IPS-20b (cell line): ENCODE measurements around the gene CD53.

ENCODE experiments used
- H3K27ac ChIP-seq: one replicate; pipeline ENCODE4 v1.5.1; 2013; ENCODE audit warnings: low read length
- H3K27me3 ChIP-seq: 2 replicates; pipeline ENCODE4 v1.6.1; 2013; ENCODE audit warnings: mild to moderate bottlenecking, low read length, inconsistent platforms; ENCODE audit not compliant: insufficient read depth
- H3K36me3 ChIP-seq: 2 replicates; pipeline ENCODE4 v1.6.1; 2013; ENCODE audit warnings: low read depth, mild to moderate bottlenecking, inconsistent platforms, low read length, moderate library complexity; ENCODE audit not compliant: insufficient read depth
- H3K4me1 ChIP-seq: 2 replicates; pipeline ENCODE4 v1.6.1; 2013; ENCODE audit warnings: mild to moderate bottlenecking, control low read depth, inconsistent platforms, low read length, moderate library complexity; ENCODE audit not compliant: insufficient read depth
- H3K4me3 ChIP-seq: 2 replicates; pipeline ENCODE4 v1.5.1; 2013; ENCODE audit warnings: mild to moderate bottlenecking, low read length, inconsistent platforms
- H3K9ac ChIP-seq: 2 replicates; pipeline ENCODE4 v1.6.1; 2013; ENCODE audit warnings: low read depth, mild to moderate bottlenecking, inconsistent platforms, low read length, moderate library complexity
- H3K9me3 ChIP-seq: 2 replicates; pipeline ENCODE4 v1.6.1; 2013; ENCODE audit warnings: mild to moderate bottlenecking, low read depth, low read length, inconsistent platforms; ENCODE audit not compliant: insufficient read depth

Gene CD53

DNA sequence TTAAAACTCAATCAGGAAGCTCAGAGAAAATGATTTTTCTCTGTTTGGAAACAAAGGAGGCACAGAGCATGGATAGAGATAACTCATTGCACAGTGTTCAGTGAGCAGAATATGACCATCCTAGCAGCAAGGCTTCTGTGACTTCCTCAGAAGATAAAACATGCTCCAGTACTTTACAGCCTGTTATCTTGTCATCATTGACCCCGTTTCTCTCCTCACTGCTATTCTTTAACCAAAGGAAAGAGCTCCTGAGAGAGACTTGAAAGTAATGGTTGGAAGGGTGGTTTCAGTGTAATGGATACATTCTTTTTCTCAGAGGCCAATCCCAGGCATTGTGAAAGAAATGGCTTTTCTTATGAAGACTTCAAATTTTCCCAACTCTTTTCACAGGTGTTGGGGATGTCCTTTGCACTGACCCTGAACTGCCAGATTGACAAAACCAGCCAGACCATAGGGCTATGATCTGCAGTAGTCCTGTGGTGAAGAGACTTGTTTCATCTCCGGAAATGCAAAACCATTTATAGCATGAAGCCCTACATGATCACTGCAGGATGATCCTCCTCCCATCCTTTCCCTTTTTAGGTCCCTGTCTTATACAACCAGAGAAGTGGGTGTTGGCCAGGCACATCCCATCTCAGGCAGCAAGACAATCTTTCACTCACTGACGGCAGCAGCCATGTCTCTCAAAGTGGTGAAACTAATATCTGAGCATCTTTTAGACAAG lies 25.9 kb downstream of the CD53 start:
- H3K4me1 ChIP-seq, result no peaks in the 10 kb centered on the region
- H3K27me3 ChIP-seq, result no peaks in the 10 kb centered on the region
- H3K9me3 ChIP-seq, result no peaks in the 10 kb centered on the region
- H3K36me3 ChIP-seq, result no peaks in the 10 kb centered on the region
- no peak overlapping the region for H3K4me3 ChIP-seq
- no peak overlapping the region for H3K27ac ChIP-seq
- H3K9ac ChIP-seq, result no peak overlapping the region

DNA sequence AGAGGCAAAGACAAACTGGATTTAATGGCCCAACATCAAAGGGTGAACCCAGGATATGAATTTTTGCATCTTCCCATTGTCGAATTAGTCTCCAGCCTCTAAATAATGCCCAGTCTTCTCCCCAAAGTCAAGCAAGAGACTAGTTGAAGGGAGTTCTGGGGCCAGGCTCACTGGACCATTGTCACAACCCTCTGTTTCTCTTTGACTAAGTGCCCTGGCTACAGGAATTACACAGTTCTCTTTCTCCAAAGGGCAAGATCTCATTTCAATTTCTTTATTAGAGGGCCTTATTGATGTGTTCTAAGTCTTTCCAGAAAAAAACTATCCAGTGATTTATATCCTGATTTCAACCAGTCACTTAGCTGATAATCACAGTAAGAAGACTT lies 26.5 kb downstream of the CD53 start:
- no peak overlapping the region for H3K4me3 ChIP-seq
- H3K27me3 ChIP-seq, result no peaks in the 10 kb centered on the region
- H3K27ac ChIP-seq, result no peak overlapping the region
- H3K9ac ChIP-seq, result no peak overlapping the region
- H3K9me3 ChIP-seq, result no peaks in the 10 kb centered on the region
- no peaks in the 10 kb centered on the region for H3K4me1 ChIP-seq
- H3K36me3 ChIP-seq, result no peaks in the 10 kb centered on the region

GRCh38 chr1:110902820-110903463 lies 30.0 kb downstream of the CD53 start:
- Histone ChIP-seq H3K27me3 (no peaks in the 10 kb centered on the region), H3K9me3 (no peaks in the 10 kb centered on the region), H3K36me3 (no peaks in the 10 kb centered on the region), H3K4me1 (no peaks in the 10 kb centered on the region), H3K9ac (no peak overlapping the region), H3K4me3 (no peak overlapping the region), H3K27ac (no peak overlapping the region)

- H3K9ac ChIP-seq, result no peak overlapping the region
Observed at GRCh38 chr1:110903853-110904500, 31.0 kb downstream of the CD53 start.

DNA sequence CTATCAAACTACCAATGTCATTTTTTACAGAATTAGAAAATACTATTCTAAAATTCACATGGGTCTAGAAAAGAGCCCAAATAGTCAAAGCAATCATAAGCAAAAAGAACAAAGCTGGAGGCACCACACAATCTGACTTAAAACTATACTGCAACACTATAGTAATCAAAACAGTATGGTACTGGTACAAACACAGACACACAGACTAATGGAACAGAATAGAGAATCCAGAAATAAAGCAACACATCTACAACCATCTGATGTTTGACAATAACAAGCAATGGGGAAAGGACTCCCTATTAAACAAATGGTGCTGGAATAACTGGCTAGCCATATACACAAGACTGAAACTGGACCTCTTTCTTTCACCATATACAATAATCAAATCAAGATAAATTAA lies 39.8 kb downstream of the CD53 start:
- H3K27ac ChIP-seq, result no peak overlapping the region
- H3K4me1 ChIP-seq, result no peaks in the 10 kb centered on the region
- H3K36me3 ChIP-seq, result no peaks in the 10 kb centered on the region
- no peak overlapping the region for H3K4me3 ChIP-seq
- no peak overlapping the region for H3K9ac ChIP-seq
- H3K27me3 ChIP-seq, result no peaks in the 10 kb centered on the region
- no peaks in the 10 kb centered on the region; the same call in 1 of the 2 replicates for H3K9me3 ChIP-seq

More at GRCh38 chr1:110903853-110904500, 31.0 kb downstream of the CD53 start:
- H3K36me3 ChIP-seq, result no peaks in the 10 kb centered on the region
- no peaks in the 10 kb centered on the region for H3K9me3 ChIP-seq
- no peaks in the 10 kb centered on the region for H3K27me3 ChIP-seq
- H3K27ac ChIP-seq, result no peak overlapping the region
- no peak overlapping the region for H3K4me3 ChIP-seq
- no peaks in the 10 kb centered on the region for H3K4me1 ChIP-seq

DNA sequence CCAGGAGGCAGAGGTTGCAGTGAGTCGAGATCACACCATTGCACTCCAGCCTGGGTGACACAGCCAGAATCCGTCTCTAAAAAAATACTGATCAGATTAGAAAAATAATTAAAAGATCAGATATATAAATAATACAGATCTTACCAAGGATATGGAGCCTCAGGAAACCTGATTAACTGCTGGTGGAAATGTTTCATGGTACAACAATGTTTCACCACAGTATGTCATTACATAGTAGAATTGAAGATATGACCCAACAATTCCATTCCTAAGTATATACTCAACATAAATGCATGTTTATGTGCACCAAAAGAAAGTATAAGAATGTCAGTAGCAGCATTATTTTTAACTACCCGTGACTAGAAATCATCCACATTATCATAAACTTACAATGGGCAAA lies 41.7 kb downstream of the CD53 start:
- no peak overlapping the region for H3K4me3 ChIP-seq

GRCh38 chr1:110915804-110916203 lies 42.9 kb downstream of the CD53 start:
- Histone ChIP-seq H3K4me3 (no peak overlapping the region), H3K9me3 (no peaks in the 10 kb centered on the region; the same call in 1 of the 2 replicates), H3K27ac (no peak overlapping the region), H3K27me3 (no peaks in the 10 kb centered on the region), H3K36me3 (no peaks in the 10 kb centered on the region), H3K9ac (no peak overlapping the region), H3K4me1 (no peaks in the 10 kb centered on the region)

More for the DNA sequence above, 41.7 kb downstream of the CD53 start:
- Histone ChIP-seq H3K36me3 (no peaks in the 10 kb centered on the region), H3K27me3 (no peaks in the 10 kb centered on the region), H3K9ac (no peak overlapping the region), H3K9me3 (no peaks in the 10 kb centered on the region; the same call in 1 of the 2 replicates), H3K4me1 (no peaks in the 10 kb centered on the region), H3K27ac (no peak overlapping the region)

- Histone ChIP-seq H3K9ac (no peak overlapping the region), H3K27ac (no peak overlapping the region), H3K27me3 (no peaks in the 10 kb centered on the region), H3K9me3 (no peaks in the 10 kb centered on the region; the same call in 1 of the 2 replicates), H3K36me3 (no peaks in the 10 kb centered on the region), H3K4me3 (no peak overlapping the region), H3K4me1 (no peaks in the 10 kb centered on the region)
Observed at GRCh38 chr1:110916274-110916668, 43.3 kb downstream of the CD53 start.

GRCh38 chr1:110916669-110917306 lies 43.8 kb downstream of the CD53 start:
- Histone ChIP-seq H3K9ac (no peak overlapping the region), H3K27me3 (no peaks in the 10 kb centered on the region), H3K4me3 (no peak overlapping the region), H3K27ac (no peak overlapping the region), H3K4me1 (no peaks in the 10 kb centered on the region), H3K36me3 (no peaks in the 10 kb centered on the region), H3K9me3 (no peaks in the 10 kb centered on the region; the same call in 1 of the 2 replicates)

GRCh38 chr1:110918016-110918415 lies 45.1 kb downstream of the CD53 start:
- no peaks in the 10 kb centered on the region for H3K27me3 ChIP-seq
- no peak overlapping the region for H3K4me3 ChIP-seq
- no peaks in the 10 kb centered on the region for H3K4me1 ChIP-seq
- no peaks in the 10 kb centered on the region for H3K36me3 ChIP-seq
- no peak overlapping the region for H3K27ac ChIP-seq
- H3K9me3 ChIP-seq, result no peaks in the 10 kb centered on the region
- H3K9ac ChIP-seq, result no peak overlapping the region

GRCh38 chr1:110921953-110922352 lies 49.0 kb downstream of the CD53 start:
- no peaks in the 10 kb centered on the region for H3K36me3 ChIP-seq
- H3K27me3 ChIP-seq, result no peaks in the 10 kb centered on the region
- H3K4me3 ChIP-seq, result no peak overlapping the region
- no peaks in the 10 kb centered on the region for H3K4me1 ChIP-seq
- no peak overlapping the region for H3K27ac ChIP-seq
- H3K9me3 ChIP-seq, result no peaks in the 10 kb centered on the region
- no peak overlapping the region for H3K9ac ChIP-seq
